ENCODE data around the gene ZCCHC14. TPM values are rescaled to one million over a fixed set of nuclear protein-coding genes. Genes with fewer than 3 reads are reported as not detected.
"Not testable (repeated sequence)": the region's sequence is repeated elsewhere in the genome, so short reads cannot be mapped to it uniquely, and the experiment has no call there.

ZCCHC14 gene
- polyA plus RNA-seq, 2 donors = 6.8 to 8.0 TPM

DNA sequence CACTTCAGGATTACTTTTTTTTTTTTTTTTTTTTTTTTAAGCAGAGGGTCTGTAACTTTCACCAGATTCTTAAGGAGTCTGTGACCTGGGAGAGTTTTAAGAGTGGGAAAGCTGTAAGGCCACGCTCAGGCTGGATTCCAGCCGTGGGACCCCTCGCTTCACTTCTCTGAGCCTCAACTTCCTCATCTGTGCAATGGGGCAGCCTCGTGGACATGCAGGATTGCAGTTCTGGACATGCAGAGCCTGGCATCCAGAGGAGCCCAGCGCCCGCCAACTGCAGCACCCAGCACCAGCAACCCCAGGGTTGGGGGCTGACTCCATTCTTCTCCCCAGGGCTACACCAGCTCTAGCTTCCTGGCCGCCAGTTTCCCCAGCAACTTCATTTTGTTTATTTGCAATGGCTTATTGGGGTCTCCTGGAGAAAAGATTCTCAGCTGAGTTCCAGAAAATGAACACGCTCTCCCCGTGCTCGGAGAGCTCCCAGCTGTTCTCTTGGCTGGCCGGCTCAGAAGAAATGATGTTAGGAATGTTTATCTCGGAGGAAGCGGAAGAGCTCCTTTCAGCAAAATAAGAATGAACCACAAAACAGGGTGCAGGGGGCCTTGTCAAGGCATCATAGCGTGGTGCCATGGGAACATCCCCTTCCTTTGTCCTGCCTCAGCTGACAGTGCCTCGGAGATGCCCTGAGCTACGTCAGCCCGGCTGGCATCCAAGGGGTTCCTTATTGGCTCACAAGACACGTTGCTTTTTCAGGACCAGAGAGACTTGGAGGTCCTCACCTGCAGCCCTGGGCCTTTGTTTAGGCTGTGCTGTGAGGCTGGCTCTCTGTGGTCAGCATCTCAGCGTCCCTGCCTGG, 22.9 kb upstream of the ZCCHC14 start:
- H3K9me3 ChIP-seq (ENCODE audit: control insufficient read depth in 2 of 2, insufficient read depth in 1 of 2, low read depth in 1 of 2, low read length in 1 of 2) = peaks cover 0 to 2% of the 10 kb centered on the region in 2 donors
- no peaks in the 10 kb centered on the region for H3K27me3 ChIP-seq (ENCODE audit: control insufficient read depth in 1 of 2, insufficient read depth in 2 of 2, low read length in 2 of 2)
- H3K4me3 ChIP-seq (ENCODE audit: low read depth in 1 of 2, low read length in 2 of 2) = no peak overlapping the region
- H3K4me1 ChIP-seq (ENCODE audit: control insufficient read depth in 2 of 2, insufficient read depth in 2 of 2, low read length in 1 of 2) = peaks cover 0 to 14% of the 10 kb centered on the region in 2 donors
- 73 to 75% methylated on average over 19 of the region's 19 CpGs for WGBS, 2 donors
- H3K36me3 ChIP-seq (ENCODE audit: control insufficient read depth in 2 of 2, insufficient read depth in 2 of 2, low read length in 1 of 2) = no peaks in the 10 kb centered on the region
- peak overlapping the region in 1 of 2 donors; percentile 46 for H3K27ac ChIP-seq (ENCODE audit: low read depth in 2 of 2, low read length in 1 of 2)

- not testable (repeated sequence) for H3K27me3 ChIP-seq (ENCODE audit: control insufficient read depth in 1 of 2, insufficient read depth in 2 of 2, low read length in 2 of 2); H3K4me1 ChIP-seq (ENCODE audit: control insufficient read depth in 2 of 2, insufficient read depth in 2 of 2, low read length in 1 of 2); H3K36me3 ChIP-seq (ENCODE audit: control insufficient read depth in 2 of 2, insufficient read depth in 2 of 2, low read length in 1 of 2); H3K4me3 ChIP-seq (ENCODE audit: low read depth in 1 of 2, low read length in 2 of 2); H3K9me3 ChIP-seq (ENCODE audit: control insufficient read depth in 2 of 2, insufficient read depth in 1 of 2, low read depth in 1 of 2, low read length in 1 of 2); H3K27ac ChIP-seq (ENCODE audit: low read depth in 2 of 2, low read length in 1 of 2)
- 90 to 93% methylated on average over 4 of the region's 4 CpGs for WGBS, 2 donors
These were observed 17.0 kb upstream of the ZCCHC14 start for GRCh38 chr16:87509778-87510177.

- no peak overlapping the region for H3K4me3 ChIP-seq (ENCODE audit: low read depth in 1 of 2, low read length in 2 of 2)
- WGBS, 2 donors = 47 to 48% methylated on average over 25 of the region's 25 CpGs
- no peaks in the 10 kb centered on the region for H3K27me3 ChIP-seq (ENCODE audit: control insufficient read depth in 1 of 2, insufficient read depth in 2 of 2, low read length in 2 of 2)
- H3K4me1 ChIP-seq (ENCODE audit: control insufficient read depth in 2 of 2, insufficient read depth in 2 of 2, low read length in 1 of 2) = no peaks in the 10 kb centered on the region
- H3K36me3 ChIP-seq (ENCODE audit: control insufficient read depth in 2 of 2, insufficient read depth in 2 of 2, low read length in 1 of 2) = no peaks in the 10 kb centered on the region
- peaks cover 0 to 2% of the 10 kb centered on the region in 2 donors for H3K9me3 ChIP-seq (ENCODE audit: control insufficient read depth in 2 of 2, insufficient read depth in 1 of 2, low read depth in 1 of 2, low read length in 1 of 2)
- H3K27ac ChIP-seq (ENCODE audit: low read depth in 2 of 2, low read length in 1 of 2) = no peak overlapping the region
These were observed 14.7 kb upstream of the ZCCHC14 start for GRCh38 chr16:87507351-87508069.

- Histone ChIP-seq H3K9me3 (ENCODE audit: control insufficient read depth in 2 of 2, insufficient read depth in 1 of 2, low read depth in 1 of 2, low read length in 1 of 2) (peaks cover 0 to 2% of the 10 kb centered on the region in 2 donors), H3K27me3 (ENCODE audit: control insufficient read depth in 1 of 2, insufficient read depth in 2 of 2, low read length in 2 of 2) (no peaks in the 10 kb centered on the region), H3K4me3 (ENCODE audit: low read depth in 1 of 2, low read length in 2 of 2) (no peak overlapping the region), H3K27ac (ENCODE audit: low read depth in 2 of 2, low read length in 1 of 2) (no peak overlapping the region), H3K36me3 (ENCODE audit: control insufficient read depth in 2 of 2, insufficient read depth in 2 of 2, low read length in 1 of 2) (no peaks in the 10 kb centered on the region), H3K4me1 (ENCODE audit: control insufficient read depth in 2 of 2, insufficient read depth in 2 of 2, low read length in 1 of 2) (no peaks in the 10 kb centered on the region)
- 85% methylated on average over 13 of the region's 13 CpGs for WGBS, 2 donors
These were observed 13.9 kb upstream of the ZCCHC14 start for GRCh38 chr16:87506423-87507350.

DNA sequence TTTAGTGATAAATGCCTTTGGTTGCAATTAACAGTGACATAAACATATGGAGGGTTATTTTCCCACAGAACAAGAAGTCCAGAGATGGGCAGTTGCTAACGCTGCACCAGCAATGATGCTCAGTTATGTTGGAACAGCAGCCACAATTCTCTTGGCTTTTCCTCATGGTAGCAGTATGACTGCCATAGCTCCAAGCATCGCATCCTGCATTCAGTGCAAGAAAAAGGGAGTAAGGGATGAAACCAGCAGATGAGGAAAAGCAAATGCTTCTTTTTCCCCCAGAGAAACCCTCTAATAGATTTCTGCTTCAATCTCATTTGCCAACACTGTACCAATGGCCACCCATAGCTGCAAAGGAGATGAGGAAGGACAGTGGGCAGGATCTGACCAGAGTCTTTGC, 13.0 kb upstream of the ZCCHC14 start:
- 96 to 97% methylated on average over 2 of the region's 2 CpGs for WGBS, 2 donors
- Histone ChIP-seq H3K4me3 (ENCODE audit: low read depth in 1 of 2, low read length in 2 of 2) (no peak overlapping the region), H3K9me3 (ENCODE audit: control insufficient read depth in 2 of 2, insufficient read depth in 1 of 2, low read depth in 1 of 2, low read length in 1 of 2) (peaks cover 0 to 2% of the 10 kb centered on the region in 2 donors), H3K36me3 (ENCODE audit: control insufficient read depth in 2 of 2, insufficient read depth in 2 of 2, low read length in 1 of 2) (no peaks in the 10 kb centered on the region), H3K4me1 (ENCODE audit: control insufficient read depth in 2 of 2, insufficient read depth in 2 of 2, low read length in 1 of 2) (no peaks in the 10 kb centered on the region), H3K27ac (ENCODE audit: low read depth in 2 of 2, low read length in 1 of 2) (no peak overlapping the region), H3K27me3 (ENCODE audit: control insufficient read depth in 1 of 2, insufficient read depth in 2 of 2, low read length in 2 of 2) (no peaks in the 10 kb centered on the region)

GRCh38 chr16:87503232-87503937, 10.6 kb upstream of the ZCCHC14 start:
- 79 to 83% methylated on average over 18 of the region's 18 CpGs for WGBS, 2 donors
- not testable (repeated sequence) for H3K36me3 ChIP-seq (ENCODE audit: control insufficient read depth in 2 of 2, insufficient read depth in 2 of 2, low read length in 1 of 2); H3K4me1 ChIP-seq (ENCODE audit: control insufficient read depth in 2 of 2, insufficient read depth in 2 of 2, low read length in 1 of 2); H3K27ac ChIP-seq (ENCODE audit: low read depth in 2 of 2, low read length in 1 of 2); H3K4me3 ChIP-seq (ENCODE audit: low read depth in 1 of 2, low read length in 2 of 2); H3K27me3 ChIP-seq (ENCODE audit: control insufficient read depth in 1 of 2, insufficient read depth in 2 of 2, low read length in 2 of 2); H3K9me3 ChIP-seq (ENCODE audit: control insufficient read depth in 2 of 2, insufficient read depth in 1 of 2, low read depth in 1 of 2, low read length in 1 of 2)

GRCh38 chr16:87502308-87502969, 9.6 kb upstream of the ZCCHC14 start:
- no peaks in the 10 kb centered on the region for H3K27me3 ChIP-seq (ENCODE audit: control insufficient read depth in 1 of 2, insufficient read depth in 2 of 2, low read length in 2 of 2)
- no peak overlapping the region for H3K27ac ChIP-seq (ENCODE audit: low read depth in 2 of 2, low read length in 1 of 2)
- H3K36me3 ChIP-seq (ENCODE audit: control insufficient read depth in 2 of 2, insufficient read depth in 2 of 2, low read length in 1 of 2) = no peaks in the 10 kb centered on the region
- no peaks in the 10 kb centered on the region for H3K4me1 ChIP-seq (ENCODE audit: control insufficient read depth in 2 of 2, insufficient read depth in 2 of 2, low read length in 1 of 2)
- H3K9me3 ChIP-seq (ENCODE audit: control insufficient read depth in 2 of 2, insufficient read depth in 1 of 2, low read depth in 1 of 2, low read length in 1 of 2) = no peaks in the 10 kb centered on the region
- 93 to 95% methylated on average over 5 of the region's 5 CpGs for WGBS, 2 donors
- H3K4me3 ChIP-seq (ENCODE audit: low read depth in 1 of 2, low read length in 2 of 2) = no peak overlapping the region

DNA sequence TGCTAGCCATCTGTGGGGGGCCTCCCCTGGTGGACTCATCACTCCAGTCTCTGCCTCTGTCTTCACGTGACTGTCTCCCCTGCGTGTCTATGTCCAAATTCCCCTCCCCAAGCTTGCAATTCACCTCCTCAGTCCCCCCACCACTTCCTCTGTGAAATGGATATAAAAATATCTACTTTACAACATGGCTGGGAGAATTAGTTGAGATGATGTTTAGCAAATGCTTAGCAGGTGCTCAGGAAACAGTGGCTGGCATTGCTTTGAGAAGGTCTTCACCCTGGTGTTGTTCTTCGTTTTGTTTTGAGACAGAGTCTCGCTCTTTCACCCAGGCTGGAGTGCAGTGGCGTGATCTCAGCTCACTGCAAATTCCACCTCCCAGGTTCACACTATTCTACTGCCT, 8.3 kb upstream of the ZCCHC14 start:
- Histone ChIP-seq H3K27ac (ENCODE audit: low read depth in 2 of 2, low read length in 1 of 2) (no peak overlapping the region), H3K4me3 (ENCODE audit: low read depth in 1 of 2, low read length in 2 of 2) (no peak overlapping the region), H3K27me3 (ENCODE audit: control insufficient read depth in 1 of 2, insufficient read depth in 2 of 2, low read length in 2 of 2) (no peaks in the 10 kb centered on the region), H3K4me1 (ENCODE audit: control insufficient read depth in 2 of 2, insufficient read depth in 2 of 2, low read length in 1 of 2) (no peaks in the 10 kb centered on the region), H3K9me3 (ENCODE audit: control insufficient read depth in 2 of 2, insufficient read depth in 1 of 2, low read depth in 1 of 2, low read length in 1 of 2) (no peaks in the 10 kb centered on the region), H3K36me3 (ENCODE audit: control insufficient read depth in 2 of 2, insufficient read depth in 2 of 2, low read length in 1 of 2) (no peaks in the 10 kb centered on the region)
- WGBS, 2 donors = 85 to 87% methylated on average over 5 of the region's 5 CpGs
